NCI-H2196 (cell line): ENCODE results near the gene FBXO9.
A peak's percentile ranks its signal among the peaks of the same experiment; 100 is the strongest.
"Not testable (repeated sequence)": the region's sequence is repeated elsewhere in the genome, so short reads cannot be mapped to it uniquely, and the experiment has no call there.

Experiments
- DNase-seq: peaks from one replicate; lab custom pipeline; 2025; ENCODE audit not compliant: unreplicated experiment; lab: John Stamatoyannopoulos, UW

Gene FBXO9

GRCh38 chr6:53045891-53046673, 19.1 kb upstream of the FBXO9 start:
- no peak for DNase-seq

GRCh38 chr6:53048431-53049195, 16.6 kb upstream of the FBXO9 start:
- no peak for DNase-seq

GRCh38 chr6:53049415-53049814, 15.8 kb upstream of the FBXO9 start:
- no peak for DNase-seq

GRCh38 chr6:53052152-53052551, 13.1 kb upstream of the FBXO9 start:
- not testable (repeated sequence) for DNase-seq

GRCh38 chr6:53054532-53054931, 10.7 kb upstream of the FBXO9 start:
- no peak for DNase-seq

GRCh38 chr6:53055873-53056272, 9.3 kb upstream of the FBXO9 start:
- DNase-seq = no peak

- DNase-seq = no peak
Observed at GRCh38 chr6:53056273-53056672, 8.9 kb upstream of the FBXO9 start.

GRCh38 chr6:53058388-53059195, 6.6 kb upstream of the FBXO9 start:
- no peak for DNase-seq

- DNase-seq = no peak
Observed at GRCh38 chr6:53059648-53060589, 5.3 kb upstream of the FBXO9 start.

- DNase-seq = no peak
Observed at GRCh38 chr6:53062169-53062539, 3.0 kb upstream of the FBXO9 start.

- DNase-seq = not testable (repeated sequence)
Observed at GRCh38 chr6:53064255-53064654, 949 bp upstream of the FBXO9 start.

GRCh38 chr6:53064726-53065265, 408 bp upstream of the FBXO9 start:
- peak; percentile 95 for DNase-seq

- DNase-seq = no peak
Observed at GRCh38 chr6:53066077-53066417, 843 bp downstream of the FBXO9 start.

GRCh38 chr6:53066874-53067706, 1.9 kb downstream of the FBXO9 start:
- DNase-seq = no peak

GRCh38 chr6:53067849-53068361, 2.7 kb downstream of the FBXO9 start:
- no peak for DNase-seq

GRCh38 chr6:53069427-53069826, 4.2 kb downstream of the FBXO9 start:
- no peak for DNase-seq

GRCh38 chr6:53070806-53071205, 5.6 kb downstream of the FBXO9 start:
- no peak for DNase-seq

GRCh38 chr6:53074347-53074746, 9.1 kb downstream of the FBXO9 start:
- no peak for DNase-seq

GRCh38 chr6:53080813-53081212, 15.6 kb downstream of the FBXO9 start:
- no peak for DNase-seq
